Measurements from ENCODE around the gene PIGR. TPM values are rescaled to one million over a fixed set of nuclear protein-coding genes. Genes with fewer than 3 reads are reported as not detected.
A peak's percentile ranks its signal among the peaks of the same experiment; 100 is the strongest.

The PIGR gene
- total RNA-seq, 1 experiment from 2014 or later: not detected

DNA sequence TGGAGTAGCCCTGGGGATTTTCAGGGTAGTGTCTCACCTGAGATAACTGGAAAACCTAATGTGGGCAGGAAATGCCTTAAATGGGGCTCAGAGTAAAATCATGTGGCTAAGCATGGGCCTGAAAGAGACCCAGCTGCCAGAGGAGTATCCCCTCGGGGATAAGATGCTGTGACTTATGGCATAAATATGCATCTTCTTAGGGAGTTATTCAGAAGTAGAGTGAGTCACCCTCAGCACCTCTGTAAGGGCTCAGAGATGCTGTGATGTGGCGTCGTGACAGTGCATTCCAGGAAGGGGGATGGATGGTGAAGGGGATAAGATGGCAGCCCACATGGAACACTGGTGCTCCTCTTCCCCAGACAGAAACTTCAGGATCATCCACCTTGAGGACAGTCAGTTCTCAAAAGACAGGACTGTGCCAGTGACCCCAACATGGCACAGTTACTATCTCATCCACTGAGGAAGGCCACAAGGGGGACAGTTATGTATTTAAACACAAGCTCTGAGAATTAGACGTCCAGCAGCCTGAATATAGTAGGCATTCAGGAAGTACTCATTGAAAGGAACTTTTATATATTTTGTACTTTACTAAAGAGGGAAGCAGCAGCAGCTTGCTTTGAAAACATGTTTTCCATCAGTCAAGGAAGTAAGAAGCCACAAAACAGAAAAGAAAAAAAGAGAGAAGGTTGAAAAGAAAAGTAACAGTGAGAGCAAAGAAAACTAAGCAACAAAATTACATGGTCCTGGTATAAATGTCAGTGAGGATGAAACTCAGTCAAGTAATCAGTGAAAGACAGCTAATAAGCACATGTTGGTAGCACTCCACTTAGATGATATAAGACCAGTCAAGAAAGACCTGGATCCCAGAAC lies 40.7 kb downstream of the PIGR start:
- ATAC-seq (peak; percentile 56), DNase-seq (peak; percentile 100)
- ChIA-PET CTCF (no interaction called here), POLR2A (ENCODE audit: unreplicated experiment) (interaction anchor here (0.6 to 0.7 kb wide), 2 partner anchors 21 to 164 kb away, joined by 3 to 4 read pairs; no protein-coding TSS in a partner anchor)
- Histone ChIP-seq H2AFZ (ENCODE audit: low read length) (no peak overlapping the region), H3K9me2 (replicated peaks; ENCODE audit: low read length) (peaks cover 4% of the 10 kb centered on the region; the same call in 1 of the 2 replicates), H3K9ac (ENCODE audit: low read length) (peak overlapping the region; percentile 26), H4K20me1 (ENCODE audit: low read length) (no peaks in the 10 kb centered on the region), H3F3A (ENCODE audit: low read length, unreplicated experiment) (peaks cover 7% of the 10 kb centered on the region), H3K27ac (ENCODE audit: low read length) (peak overlapping the region; percentile 74), H3K4me2 (ENCODE audit: low read length) (0 out of 2 replicates have a peak overlapping the region, but pooled peaks have one; percentile 3), H3K4me1 (ENCODE audit: insufficient read depth, low read length) (peaks cover 47% of the 10 kb centered on the region), H3K36me3 (ENCODE audit: low read depth, low read length) (0 out of 2 replicates have a peak, but pooled peaks cover 2% of the 10 kb centered on the region), H3K9me3 (ENCODE audit: low read length) (no peaks in the 10 kb centered on the region), H3K79me2 (ENCODE audit: low read length) (no peaks in the 10 kb centered on the region), H3K4me3 (ENCODE audit: low read length) (no peak overlapping the region), H3K27me3 (ENCODE audit: low read length) (no peaks in the 10 kb centered on the region)
- TF ChIP-seq, protein P1, sequence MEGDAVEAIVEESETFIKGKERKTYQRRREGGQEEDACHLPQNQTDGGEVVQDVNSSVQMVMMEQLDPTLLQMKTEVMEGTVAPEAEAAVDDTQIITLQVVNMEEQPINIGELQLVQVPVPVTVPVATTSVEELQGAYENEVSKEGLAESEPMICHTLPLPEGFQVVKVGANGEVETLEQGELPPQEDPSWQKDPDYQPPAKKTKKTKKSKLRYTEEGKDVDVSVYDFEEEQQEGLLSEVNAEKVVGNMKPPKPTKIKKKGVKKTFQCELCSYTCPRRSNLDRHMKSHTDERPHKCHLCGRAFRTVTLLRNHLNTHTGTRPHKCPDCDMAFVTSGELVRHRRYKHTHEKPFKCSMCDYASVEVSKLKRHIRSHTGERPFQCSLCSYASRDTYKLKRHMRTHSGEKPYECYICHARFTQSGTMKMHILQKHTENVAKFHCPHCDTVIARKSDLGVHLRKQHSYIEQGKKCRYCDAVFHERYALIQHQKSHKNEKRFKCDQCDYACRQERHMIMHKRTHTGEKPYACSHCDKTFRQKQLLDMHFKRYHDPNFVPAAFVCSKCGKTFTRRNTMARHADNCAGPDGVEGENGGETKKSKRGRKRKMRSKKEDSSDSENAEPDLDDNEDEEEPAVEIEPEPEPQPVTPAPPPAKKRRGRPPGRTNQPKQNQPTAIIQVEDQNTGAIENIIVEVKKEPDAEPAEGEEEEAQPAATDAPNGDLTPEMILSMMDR (conservative IDR thresholded peaks at IDR 0.05; ENCODE audit: low read depth, low read length): 0 out of 2 replicates have a peak, but pooled peaks have one; percentile 10
- TF ChIP-seq EZH2phosphoT487 (IDR thresholded peaks at IDR 0.05; ENCODE audit: borderline replicate concordance, low read length): no peak
- BruUV-seq (replicated peaks): no TSS peak
- intact Hi-C loops (cut with micrococcal nuclease): no loop called here

DNA sequence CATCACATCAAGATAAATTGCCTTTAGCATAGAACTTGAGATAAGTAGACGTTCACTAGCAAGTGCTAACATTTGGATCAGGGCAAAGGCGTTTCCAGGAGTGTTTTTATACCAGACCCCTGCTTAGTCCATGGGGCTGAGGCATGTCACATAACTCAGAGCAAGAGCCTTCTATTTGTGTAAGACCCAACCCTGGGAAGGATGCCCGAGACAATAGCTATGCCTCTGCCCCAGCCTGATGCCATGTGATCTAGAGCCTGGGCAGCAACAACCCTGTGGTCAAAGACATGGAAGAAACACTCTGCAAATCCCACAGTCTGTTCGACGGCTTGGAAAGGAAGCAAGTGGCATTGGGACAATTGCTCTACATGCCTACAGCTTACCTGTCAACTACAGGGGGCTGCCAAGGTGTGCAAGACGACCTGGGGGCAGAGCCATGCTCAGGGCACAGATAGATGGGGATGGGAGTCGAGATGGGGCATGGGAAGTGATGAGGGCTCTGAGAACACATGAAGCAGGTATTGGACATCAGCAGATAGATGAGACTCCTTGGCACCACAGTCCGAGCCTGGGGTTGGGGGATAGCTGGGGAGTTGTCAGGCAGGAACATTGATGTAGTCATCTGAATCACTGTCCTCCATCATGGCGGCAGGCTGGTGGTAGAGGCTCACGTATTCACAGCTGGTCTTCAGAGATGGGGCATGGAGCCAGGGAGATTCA lies 41.7 kb downstream of the PIGR start:
- Histone ChIP-seq H3F3A (ENCODE audit: low read length, unreplicated experiment) (peaks cover 7% of the 10 kb centered on the region), H3K79me2 (ENCODE audit: low read length) (no peaks in the 10 kb centered on the region), H4K20me1 (ENCODE audit: low read length) (no peaks in the 10 kb centered on the region), H3K4me1 (ENCODE audit: insufficient read depth, low read length) (peaks cover 38% of the 10 kb centered on the region), H3K9ac (ENCODE audit: low read length) (peak overlapping the region; percentile 26; the same call in 1 of the 2 replicates), H3K27me3 (ENCODE audit: low read length) (no peaks in the 10 kb centered on the region), H3K4me3 (ENCODE audit: low read length) (no peak overlapping the region), H3K4me2 (ENCODE audit: low read length) (no peak overlapping the region), H3K36me3 (ENCODE audit: low read depth, low read length) (0 out of 2 replicates have a peak, but pooled peaks cover 2% of the 10 kb centered on the region), H3K27ac (ENCODE audit: low read length) (peak overlapping the region; percentile 74), H3K9me3 (ENCODE audit: low read length) (no peaks in the 10 kb centered on the region), H3K9me2 (replicated peaks; ENCODE audit: low read length) (peaks cover 4% of the 10 kb centered on the region; the same call in 1 of the 2 replicates), H2AFZ (ENCODE audit: low read length) (no peak overlapping the region)
- intact Hi-C loops (cut with micrococcal nuclease): no loop called here
- TF ChIP-seq, protein P1 (conservative IDR thresholded peaks at IDR 0.05; ENCODE audit: low read depth, low read length): no peak
- TF ChIP-seq EZH2 (IDR thresholded peaks at IDR 0.05; ENCODE audit: low read length, unreplicated experiment) (no peak), EZH2phosphoT487 (IDR thresholded peaks at IDR 0.05; ENCODE audit: borderline replicate concordance, low read length) (no peak)
- BruUV-seq (replicated peaks): no TSS peak
- DNase-seq (no peak), ATAC-seq (no peak)
- ChIA-PET CTCF (no interaction called here), POLR2A (ENCODE audit: unreplicated experiment) (no interaction called here)

Measured in PC-3 (cell line).